H1 (cell line): ENCODE measurements around the gene NT5C1A.

Experiments used
- CEBPB ChIP-seq: IDR thresholded peaks from 2 replicates; pipeline ENCODE4 v1.6.1; 2012; ENCODE audit warnings: low read depth, low read length
- CHD1 ChIP-seq: IDR thresholded peaks from 2 replicates; pipeline ENCODE4 v1.6.1; 2012; ENCODE audit warnings: low read depth, low read length, improper control_type of control experiment
- CREB1 ChIP-seq: IDR thresholded peaks from 2 replicates; pipeline ENCODE4 v1.6.1; 2012; ENCODE audit warnings: inconsistent platforms
- FOSL1 ChIP-seq: IDR thresholded peaks from 2 replicates; pipeline ENCODE4 v1.6.1; 2011; ENCODE audit warnings: mild to moderate bottlenecking, low read depth, low read length, moderate library complexity; ENCODE audit not compliant: insufficient read depth
- GTF2F1 ChIP-seq: IDR thresholded peaks from 2 replicates; pipeline ENCODE4 v1.6.1; 2012; ENCODE audit warnings: low read depth, low read length, improper control_type of control experiment, borderline replicate concordance
- KDM1A ChIP-seq: fragments of 200-600, 300-600 bp; sonication (generic); IDR thresholded peaks from 2 replicates; pipeline ENCODE4 v1.7.1; 2016; ENCODE audit warnings: mild to moderate bottlenecking, low read length, borderline replicate concordance
- POLR2A ChIP-seq, 2 experiments: IDR thresholded peaks; 1 replicate in 1 of 2; 2 replicates in 1 of 2; pipeline ENCODE4 v1.6.1; 2011; ENCODE audit warnings: low read depth in 2 of 2, low read length in 2 of 2, mild to moderate bottlenecking in 2 of 2; ENCODE audit errors: control extremely low read depth in 1 of 2
- POLR2AphosphoS5 ChIP-seq: IDR thresholded peaks from 2 replicates; pipeline ENCODE4 v1.6.1; 2011; ENCODE audit warnings: low read depth, low read length
- RBBP5 ChIP-seq: IDR thresholded peaks from 2 replicates; pipeline ENCODE4 v1.7.1; 2012; ENCODE audit warnings: low read depth, mild to moderate bottlenecking, inconsistent platforms, low read length, moderate library complexity, borderline replicate concordance
- RFX5 ChIP-seq: IDR thresholded peaks from 2 replicates; pipeline ENCODE4 v1.6.1; 2011; ENCODE audit warnings: low read depth, low read length, improper control_type of control experiment, borderline replicate concordance
- SIX5 ChIP-seq: IDR thresholded peaks from 2 replicates; pipeline ENCODE4 v1.6.1; 2011; ENCODE audit warnings: mild to moderate bottlenecking, low read depth, low read length
- SRF ChIP-seq: IDR thresholded peaks from 2 replicates; pipeline ENCODE4 v1.6.1; 2011; ENCODE audit warnings: mild to moderate bottlenecking, low read depth, low read length, moderate library complexity
- TF ChIP-seq, protein P1 (sequence below), 3 experiments: IDR thresholded peaks; 1 replicate in 2 of 3; 2 replicates in 1 of 3; pipeline versions ENCODE4 v1.5.1 to v1.6.1; 2011; ENCODE audit warnings: low read length in 3 of 3, mild to moderate bottlenecking in 3 of 3, inconsistent platforms in 2 of 3, low read depth in 1 of 3, moderate library complexity in 1 of 3; ENCODE audit not compliant: insufficient read depth in 1 of 3; ENCODE audit errors: control extremely low read depth in 1 of 3

DNA sequence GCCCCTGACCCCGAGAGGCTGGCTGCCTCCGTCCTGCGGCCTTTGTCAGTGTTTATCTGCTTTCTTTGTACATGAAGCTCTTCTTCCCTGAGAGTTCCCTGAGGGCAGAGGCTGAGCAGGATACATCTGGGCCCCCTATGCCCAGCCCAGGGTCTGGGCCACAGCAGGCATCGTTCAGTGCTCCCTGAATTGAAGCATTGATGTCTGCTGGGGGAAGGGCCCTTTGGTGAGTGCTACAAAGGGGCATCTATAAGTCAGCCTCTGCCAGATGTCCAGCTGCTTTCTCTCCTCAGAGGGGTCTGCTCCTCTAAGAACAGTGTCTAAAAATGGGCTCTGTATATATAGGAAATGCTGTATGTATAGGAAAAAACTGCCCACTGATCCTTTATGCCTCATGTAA, 34.5 kb downstream of the NT5C1A start:
- TF ChIP-seq POLR2A (IDR thresholded peaks at IDR 0.05; ENCODE audit: control extremely low read depth in 1 of 2, low read depth in 2 of 2, low read length in 2 of 2) (no peak), CHD1 (no peak), KDM1A (no peak), SRF (no peak), CREB1 (no peak), GTF2F1 (no peak), POLR2AphosphoS5 (no peak), FOSL1 (no peak), RFX5 (no peak), RBBP5 (no peak), CEBPB (no peak), SIX5 (no peak)
- TF ChIP-seq, protein P1, sequence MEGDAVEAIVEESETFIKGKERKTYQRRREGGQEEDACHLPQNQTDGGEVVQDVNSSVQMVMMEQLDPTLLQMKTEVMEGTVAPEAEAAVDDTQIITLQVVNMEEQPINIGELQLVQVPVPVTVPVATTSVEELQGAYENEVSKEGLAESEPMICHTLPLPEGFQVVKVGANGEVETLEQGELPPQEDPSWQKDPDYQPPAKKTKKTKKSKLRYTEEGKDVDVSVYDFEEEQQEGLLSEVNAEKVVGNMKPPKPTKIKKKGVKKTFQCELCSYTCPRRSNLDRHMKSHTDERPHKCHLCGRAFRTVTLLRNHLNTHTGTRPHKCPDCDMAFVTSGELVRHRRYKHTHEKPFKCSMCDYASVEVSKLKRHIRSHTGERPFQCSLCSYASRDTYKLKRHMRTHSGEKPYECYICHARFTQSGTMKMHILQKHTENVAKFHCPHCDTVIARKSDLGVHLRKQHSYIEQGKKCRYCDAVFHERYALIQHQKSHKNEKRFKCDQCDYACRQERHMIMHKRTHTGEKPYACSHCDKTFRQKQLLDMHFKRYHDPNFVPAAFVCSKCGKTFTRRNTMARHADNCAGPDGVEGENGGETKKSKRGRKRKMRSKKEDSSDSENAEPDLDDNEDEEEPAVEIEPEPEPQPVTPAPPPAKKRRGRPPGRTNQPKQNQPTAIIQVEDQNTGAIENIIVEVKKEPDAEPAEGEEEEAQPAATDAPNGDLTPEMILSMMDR (IDR thresholded peaks at IDR 0.05; ENCODE audit: control extremely low read depth in 1 of 3, insufficient read depth in 1 of 3, low read depth in 1 of 3, low read length in 3 of 3) = no peak
